Measurements from ENCODE around the gene MKS1. TPM values are rescaled to one million over a fixed set of nuclear protein-coding genes. Genes with fewer than 3 reads are reported as not detected.
A peak's percentile ranks its signal among the peaks of the same experiment; 100 is the strongest.

MKS1 gene
- total and polyA plus RNA-seq, 2 of the 8 experiments (the other 6 are each of a cell fraction or from before 2014, with no cell fraction given), result 12.0 to 21.7 TPM

DNA sequence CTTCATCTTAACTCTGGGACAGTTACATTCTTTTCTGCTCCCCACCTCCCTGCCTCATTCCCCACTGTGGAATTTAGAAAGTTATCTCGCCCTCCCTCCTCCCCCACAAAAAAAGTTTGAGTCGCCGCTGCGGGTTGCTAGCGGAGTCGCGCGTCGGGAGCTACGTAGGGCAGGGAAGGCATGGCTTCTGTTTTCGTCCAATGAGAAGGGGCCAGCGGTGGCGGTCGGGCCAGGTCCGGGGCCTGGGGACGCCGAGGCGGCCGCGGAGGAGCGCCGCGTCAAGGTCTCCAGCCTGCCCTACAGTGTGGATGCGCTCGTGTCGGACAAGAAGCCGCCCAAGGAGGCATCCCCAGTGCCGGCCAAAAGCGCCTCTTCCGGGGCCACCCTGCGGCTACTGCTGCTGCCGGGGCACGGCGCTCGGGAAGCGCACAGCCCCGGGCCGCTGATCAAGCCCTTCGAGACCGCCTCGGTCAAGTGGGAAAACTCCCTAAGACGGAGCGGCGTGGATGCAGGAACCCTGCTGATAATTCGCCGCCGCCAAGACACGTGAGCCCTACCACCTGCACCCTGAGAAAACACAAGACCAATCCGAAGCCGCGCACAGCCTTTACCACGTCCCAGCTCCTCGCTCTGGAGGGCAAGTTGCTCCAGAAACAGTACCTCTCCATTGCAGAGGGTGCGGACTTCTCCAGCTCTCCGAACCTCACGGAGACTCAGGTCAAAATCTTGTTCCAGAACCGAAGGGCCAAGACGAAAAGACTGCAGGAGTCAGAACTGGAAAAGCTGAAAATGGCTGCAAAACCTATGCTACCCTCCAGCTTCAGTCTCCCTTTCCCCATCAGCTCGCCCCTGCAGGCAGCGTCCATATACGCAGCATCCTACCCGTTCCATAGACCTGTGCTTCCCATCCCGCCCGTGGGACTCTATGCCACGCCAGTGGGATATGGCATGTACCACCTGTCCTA lies 61.9 kb downstream of the MKS1 start:
- POLR2A ChIA-PET (ENCODE audit: partially characterized antibody), result interaction anchor here (0.8 to 1.6 kb wide), 7 partner anchors 11 to 290 kb away, joined by 3 to 6 read pairs (median 3); partner anchors contain the start of gene SRSF1
- WGBS, 2 experiments (ENCODE audit: extremely low coverage in 1 of 2, insufficient coverage in 1 of 2, insufficient read length in 1 of 2, insufficient replicate concordance in 2 of 2, low coverage in 1 of 2, low lambda C conversion rate in 2 of 2, missing lambda C conversion rate in 1 of 2), result 3% methylated on average over 55 of the region's 65 CpGs; no CpG with 5 or more reads in 1 of the 2 experiments
- H3K27me3 ChIP-seq (replicated peaks in 1 of 4; ENCODE audit: control insufficient read depth in 3 of 4, extremely low read depth in 1 of 4, insufficient read depth in 3 of 4, low read length in 3 of 4), result peaks cover 0 to 13% (median 7%) of the 10 kb centered on the region in 4 experiments; a peak in 5 of 7 replicates
- TF ChIP-seq TAF1 (IDR thresholded peaks at IDR 0.05; ENCODE audit: low read depth, low read length) (0 out of 2 replicates have a peak, but pooled peaks have one; percentile 29), SIRT6 (IDR thresholded peaks at IDR 0.05; ENCODE audit: low read length) (no peak), NRF1 (IDR thresholded peaks at IDR 0.05; ENCODE audit: low read depth, low read length) (no peak), NANOG (IDR thresholded peaks at IDR 0.05; ENCODE audit: insufficient read depth, low read depth, low read length, poor library complexity, severe bottlenecking) (no peak), CBX8 (IDR thresholded peaks at IDR 0.05; ENCODE audit: borderline replicate concordance, low read depth, low read length) (no peak), SIN3A (conservative IDR thresholded peaks at IDR 0.05 in 1 of 2, IDR thresholded peaks at IDR 0.05 in 1 of 2; ENCODE audit: low read depth in 1 of 2, low read length in 2 of 2) (no peak; a peak in 1 of 4 replicates), GTF2F1 (IDR thresholded peaks at IDR 0.05; ENCODE audit: borderline replicate concordance, low read depth, low read length) (no peak), ZNF274 (IDR thresholded peaks at IDR 0.05; ENCODE audit: borderline replicate concordance, extremely low read depth, low read length) (no peak), CREB1 (IDR thresholded peaks at IDR 0.05) (peak; percentile 87)
- TF ChIP-seq, protein P1, sequence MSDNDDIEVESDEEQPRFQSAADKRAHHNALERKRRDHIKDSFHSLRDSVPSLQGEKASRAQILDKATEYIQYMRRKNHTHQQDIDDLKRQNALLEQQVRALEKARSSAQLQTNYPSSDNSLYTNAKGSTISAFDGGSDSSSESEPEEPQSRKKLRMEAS (IDR thresholded peaks at IDR 0.05), result peak; percentile 74

More for the DNA sequence above, 61.9 kb downstream of the MKS1 start:
- H3K23me2 ChIP-seq (ENCODE audit: low read depth, low read length), result peaks cover 9% of the 10 kb centered on the region
- H3K79me1 ChIP-seq (ENCODE audit: low read depth, low read length), result no peaks in the 10 kb centered on the region
- no peak overlapping the region for H2BK20ac ChIP-seq (ENCODE audit: low read length)
- H3K56ac ChIP-seq (replicated peaks; ENCODE audit: insufficient read length, low read depth, low read length), result peak overlapping the region; percentile 50
- FAIRE-seq (peak; percentile 92), DNase-seq (ENCODE audit: low read depth in 1 of 2, low spot score in 2 of 2) (peak in 1 of 2 experiments; percentile 78)
- no peak overlapping the region for H2BK120ac ChIP-seq (replicated peaks; ENCODE audit: low read depth, low read length)
- no peak overlapping the region for H3K23ac ChIP-seq (ENCODE audit: insufficient read length)
- peak overlapping the region; percentile 89 for H3K18ac ChIP-seq (ENCODE audit: extremely low read depth, low read length)
- H4K8ac ChIP-seq (ENCODE audit: extremely low read depth, insufficient read depth, low read length), result peak overlapping the region; percentile 84; the same call in 1 of the 2 replicates
- CTCF ChIA-PET (ENCODE audit: partially characterized antibody), result interaction anchor here (1.0 to 1.9 kb wide), 5 partner anchors 12 to 43 kb away, joined by 3 to 5 read pairs (median 4); no protein-coding TSS in a partner anchor
- peak overlapping the region; percentile 54 to 73 (median 67) for H3K4me3 ChIP-seq (ENCODE audit: extremely low read depth in 1 of 4, insufficient read depth in 2 of 4, low read depth in 3 of 4, low read length in 4 of 4)
- no peaks in the 10 kb centered on the region for H4K20me1 ChIP-seq (replicated peaks in 1 of 2; ENCODE audit: control insufficient read depth in 1 of 2, insufficient read depth in 2 of 2, low read length in 2 of 2)
- peak overlapping the region; percentile 47; the same call in 1 of the 2 replicates for H2BK5ac ChIP-seq (ENCODE audit: low read depth, low read length)
- no peak overlapping the region for H3K14ac ChIP-seq (ENCODE audit: insufficient read length)
- H3K36me3 ChIP-seq (ENCODE audit: control insufficient read depth in 2 of 4, insufficient read depth in 4 of 4, low read length in 3 of 4), result no peaks in the 10 kb centered on the region
- peak overlapping the region; percentile 14 to 74 (median 60) for H3K9ac ChIP-seq (replicated peaks in 1 of 4; ENCODE audit: extremely low read depth in 1 of 4, low read depth in 3 of 4, low read length in 3 of 4)
- H3K4ac ChIP-seq (replicated peaks; ENCODE audit: insufficient read length, low read depth, low read length), result no peak overlapping the region
- H2AK5ac ChIP-seq (ENCODE audit: low read depth, low read length), result no peak overlapping the region
- peak overlapping the region; percentile 94 to 95 for H3K4me2 ChIP-seq (ENCODE audit: insufficient read depth in 1 of 2, low read depth in 2 of 2, low read length in 2 of 2)
- peak overlapping the region; percentile 11 for H4K91ac ChIP-seq (replicated peaks; ENCODE audit: insufficient read length, low read length)
- H2BK15ac ChIP-seq (ENCODE audit: low read length), result 0 out of 2 replicates have a peak overlapping the region, but pooled peaks have one; percentile 32
- peak overlapping the region; percentile 99 for H2AFZ ChIP-seq (ENCODE audit: low read length)
- no peaks in the 10 kb centered on the region for H3K79me2 ChIP-seq (ENCODE audit: control insufficient read depth in 1 of 2, insufficient read depth in 2 of 2, low read length in 2 of 2)
- no peaks in the 10 kb centered on the region for H3K9me3 ChIP-seq (ENCODE audit: insufficient read depth in 2 of 2, low read depth in 1 of 2, low read length in 1 of 2)
- H3K4me1 ChIP-seq (replicated peaks in 1 of 4; ENCODE audit: control insufficient read depth in 3 of 4, insufficient read depth in 4 of 4, low read length in 3 of 4), result peaks cover 0 to 10% (median 2%) of the 10 kb centered on the region in 4 experiments; a peak in 2 of 7 replicates
- no peak overlapping the region for H4K5ac ChIP-seq (ENCODE audit: insufficient read length, low read depth, low read length)
- H3K27ac ChIP-seq (ENCODE audit: low read depth, low read length), result no peak overlapping the region
- peak overlapping the region; percentile 84 for H2BK12ac ChIP-seq (ENCODE audit: low read depth, low read length)

Data from H1 (cell line).